GM12878 (cell line): ENCODE data around the gene CLEC18A. TPM values are rescaled to one million over a fixed set of nuclear protein-coding genes. Genes with fewer than 3 reads are reported as not detected.

Experiments
- ATAC-seq: fragments of 200-7000 bp; cut with Tn5 transposase; 3 replicates; pipeline ENCODE4 v1.9.1; 2020; ENCODE audit warnings: mild to moderate bottlenecking, moderate library complexity
- BruUV-seq: library from RNA; stranded (reverse); fragments of 400-500 nt; replicated peaks from 2 replicates; lab custom pipeline; 2021; lab: Mats Ljungman, UMichigan
- CTCF ChIA-PET: fragments of 300-600 bp; sonication (Branson Sonifier 250); formaldehyde crosslinking; extraction: SDS; loops from one replicate; lab custom pipeline; 2021; ENCODE audit warnings: inconsistent platforms; lab: Yijun Ruan, JAX
- POLR2A ChIA-PET: fragments of 350-600 bp; formaldehyde crosslinking; extraction: SDS; loops from one replicate; lab custom pipeline; 2021; ENCODE audit warnings: inconsistent platforms; lab: Charles Lee
- RAD21 ChIA-PET: fragments of 300-600 bp; sonication (Branson Sonifier 250); formaldehyde crosslinking; loops from one replicate; lab custom pipeline; 2023; ENCODE audit warnings: antibody characterized with exemption; ENCODE audit not compliant: unreplicated experiment; lab: Charles Lee
- SMC1A ChIA-PET: fragments of 300-600 bp; sonication (Branson Sonifier 250); formaldehyde crosslinking; loops from one replicate; lab custom pipeline; 2023; ENCODE audit not compliant: unreplicated experiment, uncharacterized antibody; lab: Charles Lee
- DNase-seq: peaks from one replicate; pipeline ENCODE4 v3.0.0-alpha.2; 2011; ENCODE audit warnings: low read depth, low spot score
- FAIRE-seq: peaks from 3 replicates; lab custom pipeline; 2011; peaks lifted over from hg19 to GRCh38; lab: Jason Lieb, UNC
- H2AFZ ChIP-seq: 2 replicates; pipeline ENCODE4 v1.6.0; 2011; ENCODE audit warnings: low read depth, low read length, control low read depth; ENCODE audit not compliant: control insufficient read depth
- H3K27ac ChIP-seq: 2 replicates; pipeline ENCODE4 v1.5.1; 2011; ENCODE audit warnings: control low read depth; ENCODE audit not compliant: control insufficient read depth, insufficient read depth
- H3K27me3 ChIP-seq, 2 experiments: replicated peaks in 1 of 2; 2 replicates each; pipeline versions ENCODE4 v1.6.0 to v1.6.1; 2011; ENCODE audit warnings: low read length in 1 of 2; ENCODE audit not compliant: control insufficient read depth in 2 of 2, insufficient read depth in 2 of 2
- H3K36me3 ChIP-seq, 2 experiments: 2 replicates each; pipeline ENCODE4 v1.5.1; 2011; ENCODE audit warnings: low read length in 1 of 2; ENCODE audit not compliant: control insufficient read depth in 2 of 2, insufficient read depth in 2 of 2
- H3K4me1 ChIP-seq: 2 replicates; pipeline ENCODE4 v1.6.1; 2011; ENCODE audit warnings: mild to moderate bottlenecking, low read length, moderate library complexity, mixed read lengths; ENCODE audit not compliant: control insufficient read depth, insufficient read depth
- H3K4me2 ChIP-seq: 2 replicates; pipeline ENCODE4 v1.6.0; 2011; ENCODE audit warnings: control low read depth; ENCODE audit not compliant: control insufficient read depth, insufficient read depth
- H3K4me3 ChIP-seq: fragments of 200-600 bp; sonication (generic); 2 replicates; pipeline ENCODE4 v1.5.1; 2016
- H3K79me2 ChIP-seq: 2 replicates; pipeline ENCODE4 v1.6.0; 2011; ENCODE audit warnings: low read length; ENCODE audit not compliant: control insufficient read depth, insufficient read depth
- H3K9ac ChIP-seq: 2 replicates; pipeline ENCODE4 v1.8.0; 2011; ENCODE audit warnings: low read length, control low read depth, mixed read lengths; ENCODE audit not compliant: control insufficient read depth, insufficient read depth
- H3K9me3 ChIP-seq: replicated peaks from 3 replicates; pipeline ENCODE4 v1.5.1; 2011; ENCODE audit warnings: mild to moderate bottlenecking, low read length; ENCODE audit not compliant: control insufficient read depth, insufficient read depth
- H4K20me1 ChIP-seq: 2 replicates; pipeline ENCODE4 v1.6.0; 2011; ENCODE audit not compliant: control insufficient read depth, insufficient read depth
- BMI1 ChIP-seq: fragments of 450-650 bp; IDR thresholded peaks from 2 replicates; pipeline ENCODE4 v1.6.1; 2016; ENCODE audit warnings: mild to moderate bottlenecking, moderate library complexity, borderline replicate concordance
- CTCF ChIP-seq, 3 experiments: IDR thresholded peaks in 2 of 3; conservative IDR thresholded peaks in 1 of 3; 2 replicates each; pipeline ENCODE4 v1.5.1; 2011; ENCODE audit warnings: low read depth in 3 of 3, low read length in 3 of 3, mild to moderate bottlenecking in 3 of 3, control low read depth in 2 of 3, moderate library complexity in 2 of 3, inconsistent platforms in 1 of 3, mixed read lengths in 1 of 3; ENCODE audit not compliant: control insufficient read depth in 2 of 3, insufficient read depth in 1 of 3; ENCODE audit errors: extremely low read depth in 1 of 3
- GATAD2B ChIP-seq: fragments of 450-650 bp; conservative IDR thresholded peaks from 2 replicates; pipeline ENCODE4 v1.6.1; 2017; ENCODE audit warnings: low read depth, mild to moderate bottlenecking, moderate library complexity
- IKZF1 ChIP-seq: fragments of 450-650 bp; conservative IDR thresholded peaks from 2 replicates; pipeline ENCODE4 v1.6.1; 2017; ENCODE audit warnings: antibody characterized with exemption, mild to moderate bottlenecking
- IKZF2 ChIP-seq, 2 experiments: fragments of 450-650 bp; IDR thresholded peaks; 2 replicates each; pipeline ENCODE4 v1.6.1; 2017; ENCODE audit warnings: mild to moderate bottlenecking in 2 of 2, moderate library complexity in 2 of 2
- KLF5 ChIP-seq: fragments of 450-650 bp; IDR thresholded peaks from 2 replicates; pipeline ENCODE4 v1.6.1; 2014; ENCODE audit warnings: mild to moderate bottlenecking; ENCODE audit not compliant: partially characterized antibody
- RAD21 ChIP-seq: IDR thresholded peaks from 2 replicates; pipeline ENCODE4 v1.6.1; 2011; ENCODE audit warnings: mild to moderate bottlenecking, low read depth, low read length, moderate library complexity; ENCODE audit not compliant: insufficient read depth
- RB1 ChIP-seq: fragments of 450-650 bp; formaldehyde crosslinking; IDR thresholded peaks from 2 replicates; pipeline ENCODE4 v1.6.1; 2017; ENCODE audit warnings: mild to moderate bottlenecking, borderline replicate concordance
- SMAD5 ChIP-seq: IDR thresholded peaks from 2 replicates; pipeline ENCODE4 v1.6.1; 2016; ENCODE audit warnings: antibody characterized with exemption, low read depth
- SMC3 ChIP-seq: IDR thresholded peaks from 2 replicates; pipeline ENCODE4 v1.6.1; 2011; ENCODE audit warnings: low read length, improper control_type of control experiment, borderline replicate concordance
- SP1 ChIP-seq: IDR thresholded peaks from one replicate; pipeline ENCODE4 v1.6.1; 2011; ENCODE audit warnings: low read depth, low read length
- TBL1XR1 ChIP-seq: IDR thresholded peaks from 2 replicates; pipeline ENCODE4 v1.6.1; 2012; ENCODE audit warnings: low read depth, low read length, improper control_type of control experiment
- TCF7 ChIP-seq: IDR thresholded peaks from 2 replicates; pipeline ENCODE4 v1.6.1; 2014; ENCODE audit warnings: antibody characterized with exemption, borderline replicate concordance
- ZBED1 ChIP-seq: IDR thresholded peaks from 2 replicates; pipeline ENCODE4 v1.6.1; 2016; ENCODE audit warnings: borderline replicate concordance
- WGBS: methylation state at CpG from one replicate; pipeline ENCODE4 v1.1.6; 2016; ENCODE audit warnings: low lambda C conversion rate; ENCODE audit not compliant: insufficient replicate concordance, insufficient coverage; ENCODE audit errors: missing lambda C conversion rate; 5-methylcytosine and 5-hydroxymethylcytosine counted together
- in situ Hi-C: fragments of 300-500 bp; cut with MboI; formaldehyde crosslinking; loops from 9 replicates; pipeline ENCODE4 v1.14.3; 2018; ENCODE audit warnings: mixed read lengths
- intact Hi-C: fragments of 100-400 bp; cut with micrococcal nuclease; formaldehyde crosslinking; loops from one replicate; pipeline ENCODE4 v1.14.2; 2022; ENCODE audit not compliant: unreplicated experiment
- polyA plus RNA-seq, 11 experiments: library from polyadenylated mRNA; depleted of rRNA in 4 of 11; unstranded in 6 of 11; stranded (reverse) in 5 of 11; fragments of >200 nt; fragmentation: Nextera tagmentation in 4 of 11; fragmentation: Illumina TruSeq in 1 of 11; extraction: Ambion mirVana in 4 of 11; extraction: Trizol in 1 of 11; gene quantifications; 1 replicate in 1 of 11; 2 replicates in 10 of 11; pipeline versions ENCODE4 v1.2.1 to v1.2.3, GENCODE V29; 2011 to 2016; ENCODE audit warnings: inconsistent platforms in 2 of 11, missing spikeins in 2 of 11, low read depth in 1 of 11
- total RNA-seq, 4 experiments: library from RNA; depleted of rRNA in 3 of 4; stranded (reverse); fragments of >200 nt in 3 of 4; fragmentation: Illumina TruSeq in 1 of 4; extraction: Trizol in 1 of 4; gene quantifications; 2 replicates each; pipeline versions ENCODE4 v1.2.1 to v1.2.3, GENCODE V29; 2013 to 2021
- TF ChIP-seq, protein P1 (sequence below): fragments of 450-650 bp; IDR thresholded peaks from 2 replicates; pipeline ENCODE4 v1.6.1; 2016; ENCODE audit warnings: mild to moderate bottlenecking, moderate library complexity, borderline replicate concordance
- TF ChIP-seq, protein P2 (sequence below): fragments of 450-650 bp; conservative IDR thresholded peaks from 2 replicates; pipeline ENCODE4 v1.6.1; 2017; ENCODE audit warnings: mild to moderate bottlenecking, moderate library complexity

Gene CLEC18A
- total and polyA plus RNA-seq, 10 of the 15 experiments (the other 5 are each of a cell fraction or from before 2014, with no cell fraction given) = 0.03 to 0.26 (median 0.10) TPM; not detected in 4

- in situ Hi-C loops = no loop called here
- no peak for DNase-seq
- H3K27me3 ChIP-seq = no peaks in the 10 kb centered on the region
- intact Hi-C loops = no loop called here
- ATAC-seq = no peak
- H4K20me1 ChIP-seq = no peaks in the 10 kb centered on the region
- TF ChIP-seq SP1 (no peak), IKZF2 (IDR thresholded peaks at IDR 0.05) (no peak), KLF5 (no peak), RB1 (no peak), IKZF1 (no peak), SMC3 (no peak), ZBED1 (no peak), TBL1XR1 (no peak), TCF7 (no peak), RAD21 (no peak), BMI1 (no peak), SMAD5 (no peak), GATAD2B (no peak), CTCF (IDR thresholded peaks at IDR 0.05 in 2 of 3, conservative IDR thresholded peaks at IDR 0.05 in 1 of 3; ENCODE audit: control insufficient read depth in 2 of 3, extremely low read depth in 1 of 3, insufficient read depth in 1 of 3, low read depth in 3 of 3, low read length in 3 of 3) (no peak)
- TF ChIP-seq, protein P1, sequence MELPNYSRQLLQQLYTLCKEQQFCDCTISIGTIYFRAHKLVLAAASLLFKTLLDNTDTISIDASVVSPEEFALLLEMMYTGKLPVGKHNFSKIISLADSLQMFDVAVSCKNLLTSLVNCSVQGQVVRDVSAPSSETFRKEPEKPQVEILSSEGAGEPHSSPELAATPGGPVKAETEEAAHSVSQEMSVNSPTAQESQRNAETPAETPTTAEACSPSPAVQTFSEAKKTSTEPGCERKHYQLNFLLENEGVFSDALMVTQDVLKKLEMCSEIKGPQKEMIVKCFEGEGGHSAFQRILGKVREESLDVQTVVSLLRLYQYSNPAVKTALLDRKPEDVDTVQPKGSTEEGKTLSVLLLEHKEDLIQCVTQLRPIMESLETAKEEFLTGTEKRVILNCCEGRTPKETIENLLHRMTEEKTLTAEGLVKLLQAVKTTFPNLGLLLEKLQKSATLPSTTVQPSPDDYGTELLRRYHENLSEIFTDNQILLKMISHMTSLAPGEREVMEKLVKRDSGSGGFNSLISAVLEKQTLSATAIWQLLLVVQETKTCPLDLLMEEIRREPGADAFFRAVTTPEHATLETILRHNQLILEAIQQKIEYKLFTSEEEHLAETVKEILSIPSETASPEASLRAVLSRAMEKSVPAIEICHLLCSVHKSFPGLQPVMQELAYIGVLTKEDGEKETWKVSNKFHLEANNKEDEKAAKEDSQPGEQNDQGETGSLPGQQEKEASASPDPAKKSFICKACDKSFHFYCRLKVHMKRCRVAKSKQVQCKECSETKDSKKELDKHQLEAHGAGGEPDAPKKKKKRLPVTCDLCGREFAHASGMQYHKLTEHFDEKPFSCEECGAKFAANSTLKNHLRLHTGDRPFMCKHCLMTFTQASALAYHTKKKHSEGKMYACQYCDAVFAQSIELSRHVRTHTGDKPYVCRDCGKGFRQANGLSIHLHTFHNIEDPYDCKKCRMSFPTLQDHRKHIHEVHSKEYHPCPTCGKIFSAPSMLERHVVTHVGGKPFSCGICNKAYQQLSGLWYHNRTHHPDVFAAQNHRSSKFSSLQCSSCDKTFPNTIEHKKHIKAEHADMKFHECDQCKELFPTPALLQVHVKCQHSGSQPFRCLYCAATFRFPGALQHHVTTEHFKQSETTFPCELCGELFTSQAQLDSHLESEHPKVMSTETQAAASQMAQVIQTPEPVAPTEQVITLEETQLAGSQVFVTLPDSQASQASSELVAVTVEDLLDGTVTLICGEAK = no peak
- TF ChIP-seq, protein P2, sequence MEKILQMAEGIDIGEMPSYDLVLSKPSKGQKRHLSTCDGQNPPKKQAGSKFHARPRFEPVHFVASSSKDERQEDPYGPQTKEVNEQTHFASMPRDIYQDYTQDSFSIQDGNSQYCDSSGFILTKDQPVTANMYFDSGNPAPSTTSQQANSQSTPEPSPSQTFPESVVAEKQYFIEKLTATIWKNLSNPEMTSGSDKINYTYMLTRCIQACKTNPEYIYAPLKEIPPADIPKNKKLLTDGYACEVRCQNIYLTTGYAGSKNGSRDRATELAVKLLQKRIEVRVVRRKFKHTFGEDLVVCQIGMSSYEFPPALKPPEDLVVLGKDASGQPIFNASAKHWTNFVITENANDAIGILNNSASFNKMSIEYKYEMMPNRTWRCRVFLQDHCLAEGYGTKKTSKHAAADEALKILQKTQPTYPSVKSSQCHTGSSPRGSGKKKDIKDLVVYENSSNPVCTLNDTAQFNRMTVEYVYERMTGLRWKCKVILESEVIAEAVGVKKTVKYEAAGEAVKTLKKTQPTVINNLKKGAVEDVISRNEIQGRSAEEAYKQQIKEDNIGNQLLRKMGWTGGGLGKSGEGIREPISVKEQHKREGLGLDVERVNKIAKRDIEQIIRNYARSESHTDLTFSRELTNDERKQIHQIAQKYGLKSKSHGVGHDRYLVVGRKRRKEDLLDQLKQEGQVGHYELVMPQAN = no peak
- no peaks in the 10 kb centered on the region for H3K4me1 ChIP-seq
- ChIA-PET SMC1A (no interaction called here), CTCF (no interaction called here), POLR2A (no interaction called here), RAD21 (interaction anchor here (1.6 kb wide), 1 partner anchor 9 kb away, joined by 5 read pairs; no protein-coding TSS in a partner anchor)
- whole genome bisulfite sequencing = 98% methylated on average over 2 of the region's 2 CpGs
- no peak overlapping the region for H3K9ac ChIP-seq
- no peak overlapping the region for H3K4me3 ChIP-seq
- no peaks in the 10 kb centered on the region for H3K9me3 ChIP-seq
- peaks cover 0 to 3% of the 10 kb centered on the region in 2 experiments; a peak in 2 of 4 replicates for H3K36me3 ChIP-seq
- no peak overlapping the region for H3K4me2 ChIP-seq
- H2AFZ ChIP-seq = no peak overlapping the region
- H3K79me2 ChIP-seq = no peaks in the 10 kb centered on the region
- BruUV-seq = no TSS peak
- FAIRE-seq = no peak
- H3K27ac ChIP-seq = no peak overlapping the region
These were observed 30.0 kb upstream of the CLEC18A start for GRCh38 chr16:69921127-69921526.
